ENCODE results near the gene FOXK2.
"Not testable (repeated sequence)": the region's sequence is repeated elsewhere in the genome, so short reads cannot be mapped to it uniquely, and the experiment has no call there.

FOXK2 gene

GRCh38 chr17:82507631-82508175 is 11.8 kb upstream of the FOXK2 start:
- Mint-ChIP-seq H3K27me3 (no peaks in the 10 kb centered on the region), H3K27ac (peak overlapping the region; percentile 1), H3K36me3 (no peaks in the 10 kb centered on the region), H3K4me3 (no peak overlapping the region), H3K4me1 (peaks cover 23% of the 10 kb centered on the region), H3K9me3 (no peaks in the 10 kb centered on the region)
- no peak for ATAC-seq

- not testable (repeated sequence) for ATAC-seq, H3K27me3 Mint-ChIP-seq, H3K9me3 Mint-ChIP-seq, H3K36me3 Mint-ChIP-seq, H3K4me3 Mint-ChIP-seq, H3K27ac Mint-ChIP-seq
- peaks cover 17% of the 10 kb centered on the region for H3K4me1 Mint-ChIP-seq
These were observed 7.9 kb upstream of the FOXK2 start for GRCh38 chr17:82511642-82512041.

GRCh38 chr17:82513864-82514263 is 5.7 kb upstream of the FOXK2 start:
- not testable (repeated sequence) for H3K27me3 Mint-ChIP-seq, H3K4me3 Mint-ChIP-seq, H3K27ac Mint-ChIP-seq, H3K4me1 Mint-ChIP-seq, H3K36me3 Mint-ChIP-seq, H3K9me3 Mint-ChIP-seq, ATAC-seq

GRCh38 chr17:82517230-82517865 is 2.2 kb upstream of the FOXK2 start:
- Mint-ChIP-seq H3K36me3 (no peaks in the 10 kb centered on the region), H3K4me3 (no peak overlapping the region), H3K27me3 (no peaks in the 10 kb centered on the region), H3K27ac (no peak overlapping the region), H3K9me3 (no peaks in the 10 kb centered on the region), H3K4me1 (peaks cover 12% of the 10 kb centered on the region)
- ATAC-seq = no peak

GRCh38 chr17:82519971-82520903 is 705 bp downstream of the FOXK2 start:
- H3K9me3 Mint-ChIP-seq = no peaks in the 10 kb centered on the region
- H3K27me3 Mint-ChIP-seq = no peaks in the 10 kb centered on the region
- peak overlapping the region; percentile 84 for H3K27ac Mint-ChIP-seq
- H3K36me3 Mint-ChIP-seq = no peaks in the 10 kb centered on the region
- H3K4me3 Mint-ChIP-seq = peak overlapping the region; percentile 87
- peaks cover 31% of the 10 kb centered on the region for H3K4me1 Mint-ChIP-seq
- peak; percentile 54 for ATAC-seq

- H3K4me1 Mint-ChIP-seq = peaks cover 63% of the 10 kb centered on the region
- no peak for ATAC-seq
- peaks cover 6% of the 10 kb centered on the region for H3K36me3 Mint-ChIP-seq
- H3K9me3 Mint-ChIP-seq = no peaks in the 10 kb centered on the region
- H3K4me3 Mint-ChIP-seq = no peak overlapping the region
- no peak overlapping the region for H3K27ac Mint-ChIP-seq
- H3K27me3 Mint-ChIP-seq = no peaks in the 10 kb centered on the region
These were observed 5.0 kb downstream of the FOXK2 start for GRCh38 chr17:82524540-82524939.

GRCh38 chr17:82525712-82526111 is 6.2 kb downstream of the FOXK2 start:
- Mint-ChIP-seq H3K4me3 (no peak overlapping the region), H3K9me3 (no peaks in the 10 kb centered on the region)

GRCh38 chr17:82527898-82528297 is 8.4 kb downstream of the FOXK2 start:
- no peak for ATAC-seq
- H3K4me3 Mint-ChIP-seq = no peak overlapping the region

More at GRCh38 chr17:82525712-82526111, 6.2 kb downstream of the FOXK2 start:
- Mint-ChIP-seq H3K36me3 (peaks cover 6% of the 10 kb centered on the region), H3K4me1 (peaks cover 66% of the 10 kb centered on the region), H3K27ac (no peak overlapping the region), H3K27me3 (no peaks in the 10 kb centered on the region)
- no peak for ATAC-seq

GRCh38 chr17:82528484-82529265 is 9.1 kb downstream of the FOXK2 start:
- H3K4me3 Mint-ChIP-seq = no peak overlapping the region
- peaks cover 63% of the 10 kb centered on the region for H3K4me1 Mint-ChIP-seq

More at GRCh38 chr17:82527898-82528297, 8.4 kb downstream of the FOXK2 start:
- Mint-ChIP-seq H3K27me3 (no peaks in the 10 kb centered on the region), H3K27ac (peak overlapping the region; percentile 57), H3K36me3 (peaks cover 6% of the 10 kb centered on the region), H3K4me1 (peaks cover 64% of the 10 kb centered on the region), H3K9me3 (no peaks in the 10 kb centered on the region)

GRCh38 chr17:82529914-82530300 is 10.4 kb downstream of the FOXK2 start:
- Mint-ChIP-seq H3K4me3 (no peak overlapping the region), H3K9me3 (no peaks in the 10 kb centered on the region), H3K36me3 (peaks cover 6% of the 10 kb centered on the region), H3K27ac (no peak overlapping the region), H3K27me3 (no peaks in the 10 kb centered on the region), H3K4me1 (peaks cover 67% of the 10 kb centered on the region)
- no peak for ATAC-seq

More at GRCh38 chr17:82528484-82529265, 9.1 kb downstream of the FOXK2 start:
- Mint-ChIP-seq H3K9me3 (no peaks in the 10 kb centered on the region), H3K36me3 (peaks cover 6% of the 10 kb centered on the region), H3K27me3 (no peaks in the 10 kb centered on the region), H3K27ac (peak overlapping the region; percentile 57)
- ATAC-seq = no peak

- H3K27ac Mint-ChIP-seq = peak overlapping the region; percentile 24
- H3K4me3 Mint-ChIP-seq = no peak overlapping the region
- H3K4me1 Mint-ChIP-seq = peaks cover 68% of the 10 kb centered on the region
- H3K36me3 Mint-ChIP-seq = peaks cover 7% of the 10 kb centered on the region
- H3K27me3 Mint-ChIP-seq = no peaks in the 10 kb centered on the region
- no peak for ATAC-seq
- no peaks in the 10 kb centered on the region for H3K9me3 Mint-ChIP-seq
These were observed 11.9 kb downstream of the FOXK2 start for GRCh38 chr17:82531431-82531881.

- no peaks in the 10 kb centered on the region for H3K9me3 Mint-ChIP-seq
- no peak for ATAC-seq
- no peak overlapping the region for H3K27ac Mint-ChIP-seq
- no peak overlapping the region for H3K4me3 Mint-ChIP-seq
- H3K36me3 Mint-ChIP-seq = peaks cover 7% of the 10 kb centered on the region
- H3K27me3 Mint-ChIP-seq = no peaks in the 10 kb centered on the region
- peaks cover 64% of the 10 kb centered on the region for H3K4me1 Mint-ChIP-seq
These were observed 14.9 kb downstream of the FOXK2 start for GRCh38 chr17:82534401-82534812.

- Mint-ChIP-seq H3K27me3 (no peaks in the 10 kb centered on the region), H3K4me3 (no peak overlapping the region), H3K4me1 (peaks cover 64% of the 10 kb centered on the region), H3K27ac (no peak overlapping the region), H3K9me3 (no peaks in the 10 kb centered on the region), H3K36me3 (peaks cover 7% of the 10 kb centered on the region)
- no peak for ATAC-seq
These were observed 17.1 kb downstream of the FOXK2 start for GRCh38 chr17:82536512-82537201.

GRCh38 chr17:82537228-82537627 is 17.7 kb downstream of the FOXK2 start:
- H3K27ac Mint-ChIP-seq, H3K4me3 Mint-ChIP-seq, H3K9me3 Mint-ChIP-seq, H3K27me3 Mint-ChIP-seq, ATAC-seq, H3K36me3 Mint-ChIP-seq: not testable (repeated sequence)
- H3K4me1 Mint-ChIP-seq = peaks cover 63% of the 10 kb centered on the region
